ENCODE results near the gene TBKBP1. TPM values are rescaled to one million over a fixed set of nuclear protein-coding genes. Genes with fewer than 3 reads are reported as not detected.

Gene TBKBP1
- total and polyA plus RNA-seq, 9 of the 15 experiments (the other 6 are each of a cell fraction or from before 2014, with no cell fraction given), result 0.03 to 15.6 (median 6.8) TPM

DNA sequence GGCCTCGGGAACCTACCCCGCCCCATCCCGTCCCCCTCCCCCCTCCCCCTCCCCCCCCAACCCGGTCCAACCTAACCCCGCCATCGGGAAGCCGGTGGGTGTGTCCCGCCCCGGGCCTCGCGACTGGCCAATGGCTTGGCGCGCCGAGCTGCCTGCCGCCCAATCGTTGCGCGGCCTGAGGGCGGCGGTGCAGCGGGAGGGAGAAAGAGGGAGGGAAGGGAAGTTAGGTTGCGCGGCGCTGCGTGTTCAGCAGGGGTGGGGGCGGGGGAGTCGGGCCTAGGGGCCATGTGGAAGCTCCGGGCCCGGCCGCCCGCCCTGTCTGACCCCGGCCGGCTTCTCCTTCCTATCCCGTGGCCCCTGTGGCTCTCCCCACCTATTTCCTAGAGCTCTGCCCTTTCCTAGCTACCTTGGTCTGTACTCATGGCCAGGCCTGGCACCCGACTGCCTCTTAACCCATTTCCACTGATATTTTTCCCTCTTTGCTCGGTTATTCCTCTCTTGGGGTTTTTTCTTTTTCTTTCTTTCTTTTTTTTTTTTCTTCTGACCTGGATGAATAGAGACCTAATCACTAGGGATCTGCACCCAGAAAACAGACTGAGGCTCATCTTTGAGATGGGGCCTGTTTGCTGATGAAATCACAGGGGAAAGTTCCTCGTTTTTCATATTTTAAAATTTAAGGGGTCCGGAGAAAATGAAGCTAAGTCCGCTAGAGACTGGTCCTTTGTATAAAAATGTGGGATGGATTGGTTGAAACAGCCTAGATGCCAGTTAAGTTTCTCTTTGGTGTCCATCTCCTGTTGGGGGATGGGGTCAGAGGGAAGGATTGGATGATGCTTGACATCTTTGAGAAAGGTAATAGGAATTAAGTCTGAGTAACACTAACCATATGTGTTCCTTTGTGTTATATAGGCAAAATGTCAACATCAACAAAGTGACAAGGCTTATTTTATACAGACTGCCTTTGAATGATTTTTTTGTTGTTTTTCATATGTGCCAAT, 43.1 kb upstream of the TBKBP1 start (continued):
- peak in 1 of 2 experiments; percentile 10; a peak in 1 of 4 replicates for TF ChIP-seq TBL1XR1 (IDR thresholded peaks at IDR 0.05; ENCODE audit: low read length in 2 of 2)
- TF ChIP-seq PCBP2 (IDR thresholded peaks at IDR 0.05; ENCODE audit: low read depth, low read length, poor library complexity, severe bottlenecking), result peak; percentile 98
- TF ChIP-seq HIVEP1 (CRISPR knock-in tag; IDR thresholded peaks at IDR 0.05), result no peak
- no peak for TF ChIP-seq MTA2 (IDR thresholded peaks at IDR 0.05; ENCODE audit: low read depth)
- peak; percentile 72; the same call in 1 of the 2 replicates for TF ChIP-seq TFAP4 (CRISPR knock-in tag; IDR thresholded peaks at IDR 0.05; ENCODE audit: borderline replicate concordance)
- no peak for TF ChIP-seq DNMT1 (IDR thresholded peaks at IDR 0.05)
- 0 out of 2 replicates have a peak, but pooled peaks have one; percentile 18 for TF ChIP-seq GMEB1 (CRISPR knock-in tag; IDR thresholded peaks at IDR 0.05)
- peak; percentile 69; the same call in 1 of the 2 replicates for TF ChIP-seq ETS1 (conservative IDR thresholded peaks at IDR 0.05; ENCODE audit: control insufficient read depth, low read depth, low read length)
- 0 out of 2 replicates have a peak, but pooled peaks have one; percentile 6 for TF ChIP-seq ARID1B (IDR thresholded peaks at IDR 0.05)
- TF ChIP-seq KDM4B (IDR thresholded peaks at IDR 0.05; ENCODE audit: borderline replicate concordance in 2 of 2, low read depth in 1 of 2), result peak in 1 of 2 experiments; percentile 66; a peak in 1 of 4 replicates
- TF ChIP-seq BRD9 (IDR thresholded peaks at IDR 0.05; ENCODE audit: low read depth, partially characterized antibody), result peak; percentile 73
- TF ChIP-seq, protein P1, sequence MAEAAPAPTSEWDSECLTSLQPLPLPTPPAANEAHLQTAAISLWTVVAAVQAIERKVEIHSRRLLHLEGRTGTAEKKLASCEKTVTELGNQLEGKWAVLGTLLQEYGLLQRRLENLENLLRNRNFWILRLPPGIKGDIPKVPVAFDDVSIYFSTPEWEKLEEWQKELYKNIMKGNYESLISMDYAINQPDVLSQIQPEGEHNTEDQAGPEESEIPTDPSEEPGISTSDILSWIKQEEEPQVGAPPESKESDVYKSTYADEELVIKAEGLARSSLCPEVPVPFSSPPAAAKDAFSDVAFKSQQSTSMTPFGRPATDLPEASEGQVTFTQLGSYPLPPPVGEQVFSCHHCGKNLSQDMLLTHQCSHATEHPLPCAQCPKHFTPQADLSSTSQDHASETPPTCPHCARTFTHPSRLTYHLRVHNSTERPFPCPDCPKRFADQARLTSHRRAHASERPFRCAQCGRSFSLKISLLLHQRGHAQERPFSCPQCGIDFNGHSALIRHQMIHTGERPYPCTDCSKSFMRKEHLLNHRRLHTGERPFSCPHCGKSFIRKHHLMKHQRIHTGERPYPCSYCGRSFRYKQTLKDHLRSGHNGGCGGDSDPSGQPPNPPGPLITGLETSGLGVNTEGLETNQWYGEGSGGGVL (CRISPR knock-in tag; IDR thresholded peaks at IDR 0.05), result no peak
- peak in 2 of 3 experiments; percentile 6 to 64 for TF ChIP-seq YY1 (IDR thresholded peaks at IDR 0.05; ENCODE audit: borderline replicate concordance in 1 of 3, control insufficient read depth in 1 of 3, extremely low read depth in 1 of 3, insufficient read depth in 3 of 3, insufficient read length in 1 of 3, insufficient replicate concordance in 2 of 3, low read depth in 1 of 3, low read length in 2 of 3)
- TF ChIP-seq PHF8 (IDR thresholded peaks at IDR 0.05; ENCODE audit: borderline replicate concordance, low read length), result peak; percentile 54; the same call in 1 of the 2 replicates
- peak; percentile 79 for TF ChIP-seq PRPF4 (IDR thresholded peaks at IDR 0.05; ENCODE audit: insufficient read depth, low read depth, low read length, poor library complexity, severe bottlenecking)
- TF ChIP-seq ZNF174 (CRISPR knock-in tag; IDR thresholded peaks at IDR 0.05), result no peak
- TF ChIP-seq KDM5B (IDR thresholded peaks at IDR 0.05; ENCODE audit: insufficient replicate concordance, low read depth, low read length), result no peak
